Naive thymus-derived CD4-positive, alpha-beta T cell (primary cell): ENCODE measurements around the gene ZNF786. TPM values are rescaled to one million over a fixed set of nuclear protein-coding genes. Genes with fewer than 3 reads are reported as not detected.

Source experiments
- ATAC-seq: fragments of 150-1000 bp; cut with Tn5 transposase; 2 replicates; pipeline ENCODE4 v1.10.0; 2021; ENCODE audit warnings: mild to moderate bottlenecking, moderate library complexity
- CTCF ChIA-PET: fragments of 350-600 bp; sonication (Branson Sonifier 250); formaldehyde crosslinking; loops from one replicate; lab custom pipeline; 2021; ENCODE audit warnings: antibody characterized with exemption; lab: Charles Lee
- POLR2A ChIA-PET: fragments of 350-600 bp; sonication (Branson Sonifier 250); formaldehyde crosslinking; loops from one replicate; lab custom pipeline; 2021; ENCODE audit warnings: antibody characterized with exemption, inconsistent platforms; lab: Charles Lee
- DNase-seq, 9 donors: peaks; one replicate each; pipeline versions ENCODE4 v3.0.0 to v3.0.0-alpha.2; 2020 to 2022; ENCODE audit warnings: mixed read lengths in 1 of 9
- H3K27ac ChIP-seq: one replicate; pipeline ENCODE4 v1.7.0; 2013; ENCODE audit warnings: mild to moderate bottlenecking, low read depth, low read length, moderate library complexity
- H3K27me3 ChIP-seq, 2 donors: one replicate each; pipeline ENCODE4 v1.7.0; 2013; ENCODE audit warnings: low read length in 2 of 2, mild to moderate bottlenecking in 2 of 2, moderate library complexity in 2 of 2; ENCODE audit not compliant: control insufficient read depth in 2 of 2, insufficient read depth in 2 of 2
- H3K36me3 ChIP-seq, 3 experiments: 1 replicate in 2 of 3; 2 replicates in 1 of 3; pipeline ENCODE4 v1.7.0; 2013; ENCODE audit warnings: low read length in 3 of 3, mild to moderate bottlenecking in 3 of 3, moderate library complexity in 1 of 3; ENCODE audit not compliant: insufficient read depth in 3 of 3, control insufficient read depth in 2 of 3
- H3K4me1 ChIP-seq, 2 donors: one replicate each; pipeline ENCODE4 v1.7.0; 2013; ENCODE audit warnings: low read length in 2 of 2, mild to moderate bottlenecking in 2 of 2, moderate library complexity in 1 of 2; ENCODE audit not compliant: control insufficient read depth in 2 of 2, insufficient read depth in 2 of 2
- H3K4me3 ChIP-seq: 2 replicates; pipeline ENCODE4 v1.7.0; 2013; ENCODE audit warnings: mild to moderate bottlenecking, low read length
- H3K9me3 ChIP-seq, 3 experiments: 1 replicate in 2 of 3; 2 replicates in 1 of 3; pipeline ENCODE4 v1.7.0; 2013; ENCODE audit warnings: low read length in 3 of 3; ENCODE audit not compliant: control insufficient read depth in 2 of 3
- H3K27ac Mint-ChIP-seq, 9 donors: one replicate each; pipeline ENCODE4 v1.8.0; 2020 to 2022; ENCODE audit warnings: mixed read lengths in 9 of 9, mild to moderate bottlenecking in 8 of 9, moderate library complexity in 5 of 9, inconsistent platforms in 2 of 9
- H3K27me3 Mint-ChIP-seq, 5 donors: one replicate each; pipeline ENCODE4 v1.8.0; 2021 to 2022; ENCODE audit warnings: mixed read lengths in 5 of 5, mild to moderate bottlenecking in 1 of 5
- H3K36me3 Mint-ChIP-seq, 5 donors: one replicate each; pipeline ENCODE4 v1.8.0; 2020 to 2022; ENCODE audit warnings: mixed read lengths in 5 of 5, mild to moderate bottlenecking in 3 of 5, inconsistent platforms in 1 of 5
- H3K4me1 Mint-ChIP-seq, 7 donors: one replicate each; pipeline ENCODE4 v1.8.0; 2020 to 2022; ENCODE audit warnings: mixed read lengths in 7 of 7, mild to moderate bottlenecking in 3 of 7, inconsistent platforms in 1 of 7
- H3K4me3 Mint-ChIP-seq, 10 donors: one replicate each; pipeline ENCODE4 v1.8.0; 2020 to 2022; ENCODE audit warnings: mild to moderate bottlenecking in 10 of 10, mixed read lengths in 10 of 10, moderate library complexity in 6 of 10, inconsistent platforms in 2 of 10
- H3K9me3 Mint-ChIP-seq, 11 donors: one replicate each; pipeline ENCODE4 v1.8.0; 2020 to 2022; ENCODE audit warnings: mixed read lengths in 11 of 11, mild to moderate bottlenecking in 4 of 11, inconsistent platforms in 1 of 11, moderate library complexity in 1 of 11
- intact Hi-C, 2 donors: fragments of 100-400 bp; cut with micrococcal nuclease; formaldehyde crosslinking; loops; one replicate each; pipeline ENCODE4 v1.15.1; 2023
- polyA plus RNA-seq, 2 donors: library from polyadenylated mRNA; unstranded; fragments of 300-500 nt; fragmentation: Illumina TruSeq; gene quantifications; one replicate each; pipeline ENCODE4 v1.2.3, GENCODE V29; 2021
- total RNA-seq, 6 experiments: library from RNA in 5 of 6; stranded (reverse) in 5 of 6; gene quantifications; 1 replicate in 5 of 6; 2 replicates in 1 of 6; pipeline ENCODE4 v1.2.3 and lab custom pipeline; 2021 to 2026

The ZNF786 gene, protein sequence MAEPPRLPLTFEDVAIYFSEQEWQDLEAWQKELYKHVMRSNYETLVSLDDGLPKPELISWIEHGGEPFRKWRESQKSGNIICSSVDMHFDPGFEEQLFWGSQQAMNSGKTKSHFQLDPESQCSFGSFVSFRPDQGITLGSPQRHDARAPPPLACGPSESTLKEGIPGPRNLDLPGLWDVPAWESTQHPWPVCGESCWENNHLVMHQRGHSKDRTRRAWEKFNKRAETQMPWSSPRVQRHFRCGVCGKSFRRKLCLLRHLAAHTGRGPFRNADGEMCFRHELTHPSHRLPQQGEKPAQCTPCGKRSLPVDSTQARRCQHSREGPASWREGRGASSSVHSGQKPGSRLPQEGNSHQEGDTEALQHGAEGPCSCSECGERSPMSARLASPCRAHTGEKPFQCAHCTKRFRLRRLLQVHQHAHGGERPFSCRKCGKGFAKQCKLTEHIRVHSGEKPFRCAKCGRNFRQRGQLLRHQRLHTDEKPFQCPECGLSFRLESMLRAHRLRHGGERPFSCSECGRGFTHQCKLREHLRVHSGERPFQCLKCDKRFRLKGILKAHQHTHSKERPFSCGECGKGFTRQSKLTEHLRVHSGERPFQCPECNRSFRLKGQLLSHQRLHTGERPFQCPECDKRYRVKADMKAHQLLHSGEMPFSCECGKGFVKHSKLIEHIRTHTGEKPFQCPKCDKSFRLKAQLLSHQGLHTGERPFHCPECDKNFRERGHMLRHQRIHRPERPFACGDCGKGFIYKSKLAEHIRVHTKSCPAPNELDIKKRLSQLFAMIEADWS
- total RNA-seq = 10 to 100 TPM in 3 of 5 experiments, 1 to 10 TPM in 2; 5.4 to 22.0 (median 10.0) TPM
- 10 to 100 TPM in 1 of 2 donors, 1 to 10 TPM in 1; 5.4 to 27.6 TPM for polyA plus RNA-seq
- 12.7 reads per million, percentile 40 among the genes with 10 or more reads in this experiment for total RNA-seq (lab: John Stamatoyannopoulos, UW)

GRCh38 chr7:149090397-149091195 lies at the start of gene ZNF786:
TSS of gene ZNF786 (minus strand) at chr7:149090718. CDS start at chr7:149090640, 78 bp downstream.
- ChIA-PET CTCF (interaction anchor here (0.9 to 1.0 kb wide), 3 partner anchors 37 to 84 kb away, joined by 3 to 5 read pairs (median 3); no protein-coding TSS in a partner anchor), POLR2A (interaction anchor here (0.6 to 2.6 kb wide), 6 partner anchors 15 to 85 kb away, joined by 3 to 11 read pairs (median 4); partner anchors contain the start of genes ZNF398 and ZNF425)
- peak; percentile 95 for ATAC-seq
- peak within 1 kb of the TSS; percentile 93 to 100 (median 99) for H3K27ac Mint-ChIP-seq
- H3K27me3 ChIP-seq = no peaks in the 10 kb centered on the region
- no peaks in the 10 kb centered on the region for H3K27me3 Mint-ChIP-seq
- H3K27ac ChIP-seq = peak within 1 kb of the TSS; percentile 85
- peaks cover 0 to 3% (median 0%) of the 10 kb centered on the region in 3 experiments for H3K9me3 ChIP-seq
- H3K4me3 ChIP-seq = peak within 1 kb of the TSS; percentile 93
- peak; percentile 87 to 97 (median 92) for DNase-seq
- peaks cover 0 to 4% (median 0%) of the 10 kb centered on the region in 11 donors for H3K9me3 Mint-ChIP-seq
- peaks cover 8 to 9% of the 10 kb centered on the region in 2 donors for H3K4me1 ChIP-seq
- H3K36me3 Mint-ChIP-seq = peaks cover 0 to 16% (median 6%) of the 10 kb centered on the region in 5 donors
- peaks cover 0 to 4% (median 0%) of the 10 kb centered on the region in 3 experiments for H3K36me3 ChIP-seq
- intact Hi-C loops = loop anchor here (1.0 to 10.0 kb wide), 20 partner anchors 25 to 586 kb away; partner anchors contain the start of genes CUL1 (in 2 of the 2), PDIA4 (in 2 of the 2), ZNF398 (in 2 of the 2) and ZNF425 (in 2 of the 2)
- peaks cover 18 to 40% (median 35%) of the 10 kb centered on the region in 7 donors for H3K4me1 Mint-ChIP-seq
- peak within 1 kb of the TSS; percentile 91 to 100 (median 99) for H3K4me3 Mint-ChIP-seq

DNA sequence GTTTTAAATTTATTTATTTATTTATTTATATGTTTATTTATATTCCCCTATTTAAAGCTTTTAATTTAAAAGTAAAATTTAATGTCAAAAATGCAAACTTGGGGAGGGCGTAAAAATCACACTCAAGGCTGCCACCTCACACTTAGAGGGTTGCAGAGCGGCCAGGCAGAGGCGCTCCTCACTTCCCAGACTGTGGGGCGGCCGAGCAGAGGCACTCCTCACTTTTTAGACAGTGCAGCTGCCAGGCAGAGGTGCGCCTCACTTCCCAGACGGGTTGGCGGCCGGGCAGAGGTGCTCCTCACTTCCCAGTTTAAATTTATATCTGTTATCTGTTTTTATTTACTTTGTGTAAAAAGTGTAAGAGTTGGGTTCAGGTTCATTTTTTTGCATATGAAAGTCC lies 45.6 kb upstream of the ZNF786 start:
- Histone ChIP-seq H3K4me1 (no peaks in the 10 kb centered on the region), H3K27ac (no peak overlapping the region), H3K36me3 (peaks cover 0 to 4% (median 0%) of the 10 kb centered on the region in 3 experiments), H3K4me3 (no peak overlapping the region), H3K9me3 (peaks cover 0 to 4% (median 0%) of the 10 kb centered on the region in 3 experiments), H3K27me3 (no peaks in the 10 kb centered on the region)
- Mint-ChIP-seq H3K27me3 (no peaks in the 10 kb centered on the region), H3K4me1 (peaks cover 0 to 3% (median 0%) of the 10 kb centered on the region in 7 donors), H3K9me3 (peaks cover 0 to 7% (median 0%) of the 10 kb centered on the region in 11 donors), H3K4me3 (no peak overlapping the region), H3K36me3 (peaks cover 0 to 20% (median 11%) of the 10 kb centered on the region in 5 donors), H3K27ac (no peak overlapping the region)
- POLR2A ChIA-PET = interaction anchor here (0.8 to 1.1 kb wide), 2 partner anchors 10 kb away, joined by 7 read pairs; partner anchors contain the start of gene ZNF425
- DNase-seq (no peak), ATAC-seq (no peak)
- intact Hi-C loops = no loop called here
- CTCF ChIA-PET = no interaction called here

GRCh38 chr7:149133028-149133710 lies 42.7 kb upstream of the ZNF786 start:
- CTCF ChIA-PET = no interaction called here
- Mint-ChIP-seq H3K9me3 (peaks cover 0 to 15% (median 5%) of the 10 kb centered on the region in 11 donors), H3K4me3 (no peak overlapping the region), H3K27me3 (no peaks in the 10 kb centered on the region), H3K27ac (no peak overlapping the region), H3K36me3 (peaks cover 7 to 41% (median 19%) of the 10 kb centered on the region in 5 donors), H3K4me1 (peaks cover 0 to 4% (median 2%) of the 10 kb centered on the region in 7 donors)
- ATAC-seq = no peak
- DNase-seq = no peak
- H3K27ac ChIP-seq = no peak overlapping the region
- no peak overlapping the region for H3K4me3 ChIP-seq
- POLR2A ChIA-PET = interaction anchor here (2.2 kb wide), 1 partner anchor 14 kb away, joined by 13 read pairs; the partner anchor contains the start of gene ZNF398
- H3K27me3 ChIP-seq = no peaks in the 10 kb centered on the region
- H3K9me3 ChIP-seq = peaks cover 0 to 15% (median 6%) of the 10 kb centered on the region in 3 experiments
- intact Hi-C loops = no loop called here
- H3K36me3 ChIP-seq = peaks cover 0 to 15% (median 3%) of the 10 kb centered on the region in 3 experiments
- no peaks in the 10 kb centered on the region for H3K4me1 ChIP-seq

- Mint-ChIP-seq H3K4me3 (peak overlapping the region in 1 of 10 donors; percentile 51), H3K36me3 (peaks cover 7 to 50% (median 19%) of the 10 kb centered on the region in 5 donors), H3K4me1 (peaks cover 6 to 15% (median 10%) of the 10 kb centered on the region in 7 donors), H3K27ac (no peak overlapping the region), H3K27me3 (no peaks in the 10 kb centered on the region), H3K9me3 (peaks cover 0 to 15% (median 5%) of the 10 kb centered on the region in 11 donors)
- ATAC-seq (no peak), DNase-seq (no peak)
- no peak overlapping the region for H3K27ac ChIP-seq
- no peaks in the 10 kb centered on the region for H3K4me1 ChIP-seq
- H3K4me3 ChIP-seq = no peak overlapping the region
- peaks cover 0 to 15% (median 6%) of the 10 kb centered on the region in 3 experiments for H3K9me3 ChIP-seq
- POLR2A ChIA-PET = no interaction called here
- intact Hi-C loops = no loop called here
- CTCF ChIA-PET = interaction anchor here (0.9 kb wide), 1 partner anchor 16 kb away, joined by 3 read pairs; the partner anchor contains the start of gene ZNF398
- H3K36me3 ChIP-seq = peaks cover 0 to 23% (median 3%) of the 10 kb centered on the region in 3 experiments
- no peaks in the 10 kb centered on the region for H3K27me3 ChIP-seq
Measured at GRCh38 chr7:149130572-149131198, 40.2 kb upstream of the ZNF786 start.
